ENCODE data around the gene RND3.

RND3 gene

GRCh38 chr2:150487537-150488429 is at the start of gene RND3:
Gene RND3 (minus strand): TSS chr2:150487667. CDS start chr2:150487417, 250 bp downstream.
- peak; percentile 96 for DNase-seq

DNA sequence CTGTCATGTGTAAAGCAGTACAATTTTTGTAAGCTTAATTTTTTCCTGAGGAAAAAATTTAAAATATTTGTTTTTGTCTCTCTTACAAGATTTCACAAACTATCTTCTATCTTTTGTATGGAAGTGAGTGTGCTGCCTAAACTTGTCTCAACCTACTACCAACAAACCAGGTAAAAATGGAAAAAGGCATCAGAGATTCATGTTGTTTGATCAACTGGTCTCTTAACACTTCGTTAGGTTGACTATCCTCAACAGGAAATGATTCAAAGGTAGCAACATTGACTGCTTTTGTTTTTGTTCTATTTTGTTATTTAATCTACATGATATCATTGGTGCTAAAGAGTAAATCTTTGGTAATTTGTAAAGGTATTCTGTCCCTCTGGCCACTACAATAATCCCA is 47.7 kb upstream of the RND3 start:
- no peak for DNase-seq

- DNase-seq = no peak
Measured at GRCh38 chr2:150532879-150533278, 45.4 kb upstream of the RND3 start.

- DNase-seq = no peak
Measured at GRCh38 chr2:150532020-150532419, 44.6 kb upstream of the RND3 start.

GRCh38 chr2:150531591-150531990 is 44.1 kb upstream of the RND3 start:
- DNase-seq = no peak

DNA sequence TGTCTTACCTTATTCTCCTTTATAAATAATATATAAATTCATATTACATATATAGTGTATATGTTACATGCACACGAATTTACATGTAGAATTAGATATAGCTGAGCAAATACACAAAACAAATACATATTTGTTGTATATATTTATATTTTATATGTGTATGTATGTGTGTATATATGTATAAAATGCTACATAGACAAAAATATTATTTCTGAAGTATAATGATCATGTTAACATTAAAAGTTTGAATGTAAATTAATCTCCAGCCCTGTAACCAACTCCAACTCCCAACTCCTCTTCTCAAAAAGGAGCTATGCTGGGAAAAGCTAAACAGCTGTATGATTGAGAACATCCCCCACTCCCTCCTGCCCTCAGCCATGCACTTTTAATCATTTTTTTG is 42.7 kb upstream of the RND3 start:
- DNase-seq = no peak

DNA sequence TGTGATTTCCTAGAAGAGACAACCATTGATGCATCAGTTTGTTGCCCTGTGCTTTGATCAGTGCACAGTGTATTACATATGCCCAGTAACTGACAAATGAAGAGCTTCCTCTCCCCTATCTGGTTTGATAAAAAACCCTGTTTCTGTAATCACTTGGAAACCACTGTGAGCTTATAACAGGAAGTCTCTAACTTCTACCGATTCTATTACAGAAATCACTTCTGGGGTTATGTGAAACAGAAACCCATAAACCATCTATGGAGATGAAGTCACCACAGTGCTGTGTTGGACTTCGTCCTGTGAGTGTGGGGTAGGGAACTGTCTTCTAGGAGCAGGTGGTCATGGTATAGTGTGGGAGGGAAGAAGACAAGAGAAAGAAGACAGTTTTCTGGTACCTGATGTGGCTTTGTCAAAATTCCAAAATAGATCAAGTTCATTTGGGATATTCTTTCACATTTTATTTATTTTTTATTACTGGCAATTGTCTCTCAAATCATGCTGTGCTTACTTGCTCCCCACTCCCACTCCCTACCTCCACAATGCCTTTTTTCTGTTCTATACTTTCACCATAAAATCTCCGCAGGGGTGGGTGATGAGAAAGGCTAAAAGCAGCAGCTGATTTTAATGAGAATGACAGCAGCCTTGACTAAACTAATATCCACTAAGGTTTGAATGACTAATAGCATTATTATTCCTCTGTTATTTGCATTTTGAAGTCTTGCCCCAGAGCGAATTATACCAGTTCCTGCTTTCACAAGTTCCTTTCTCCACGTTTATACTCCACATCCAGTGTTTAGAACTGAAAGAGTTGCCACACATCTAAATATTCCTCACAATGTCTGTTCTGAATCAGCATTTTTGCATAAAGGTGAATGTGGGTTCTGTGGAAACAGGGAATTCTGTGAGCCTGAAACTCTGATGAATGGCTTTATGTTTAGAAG is 41.7 kb upstream of the RND3 start:
- no peak for DNase-seq

DNA sequence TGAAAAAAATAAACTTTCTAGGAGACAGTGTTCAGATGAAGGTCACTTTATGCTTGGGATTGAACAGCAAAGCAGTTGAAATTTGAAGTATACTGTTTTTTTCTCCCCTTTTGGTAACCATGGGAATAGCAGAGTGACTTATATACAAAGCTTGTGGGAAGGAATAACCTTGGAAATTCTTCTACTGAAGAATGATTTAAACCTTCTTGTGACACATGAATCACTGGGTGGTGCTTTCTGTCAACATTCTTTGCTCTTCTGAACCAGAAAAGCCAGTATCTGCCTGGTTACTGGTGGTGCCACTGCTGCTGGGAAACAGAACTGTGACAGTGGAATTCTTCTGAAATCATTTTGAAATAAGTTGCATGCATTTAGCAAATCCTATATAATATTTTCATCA is 39.4 kb upstream of the RND3 start:
- no peak for DNase-seq

- DNase-seq = no peak
Measured at GRCh38 chr2:150526006-150526405, 38.5 kb upstream of the RND3 start.

DNA sequence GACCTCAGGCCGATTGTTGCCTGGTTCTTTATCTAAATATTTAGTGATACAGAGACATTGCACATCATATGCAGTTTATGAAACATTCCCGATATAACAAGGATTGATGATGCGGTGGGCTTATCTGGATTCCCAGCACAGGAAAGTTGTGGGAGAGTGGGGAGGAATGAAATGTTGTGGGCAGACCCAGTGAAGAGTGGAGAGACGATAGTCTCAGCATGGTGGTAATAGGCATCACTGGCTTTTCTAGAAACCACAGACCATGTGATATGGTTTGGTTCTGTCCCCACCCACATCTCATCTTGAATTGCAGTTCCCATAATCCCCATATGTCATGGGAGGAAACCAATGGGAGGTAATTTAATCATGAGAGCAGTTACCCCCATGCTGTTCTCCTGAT is 34.8 kb upstream of the RND3 start:
- DNase-seq = no peak

DNA sequence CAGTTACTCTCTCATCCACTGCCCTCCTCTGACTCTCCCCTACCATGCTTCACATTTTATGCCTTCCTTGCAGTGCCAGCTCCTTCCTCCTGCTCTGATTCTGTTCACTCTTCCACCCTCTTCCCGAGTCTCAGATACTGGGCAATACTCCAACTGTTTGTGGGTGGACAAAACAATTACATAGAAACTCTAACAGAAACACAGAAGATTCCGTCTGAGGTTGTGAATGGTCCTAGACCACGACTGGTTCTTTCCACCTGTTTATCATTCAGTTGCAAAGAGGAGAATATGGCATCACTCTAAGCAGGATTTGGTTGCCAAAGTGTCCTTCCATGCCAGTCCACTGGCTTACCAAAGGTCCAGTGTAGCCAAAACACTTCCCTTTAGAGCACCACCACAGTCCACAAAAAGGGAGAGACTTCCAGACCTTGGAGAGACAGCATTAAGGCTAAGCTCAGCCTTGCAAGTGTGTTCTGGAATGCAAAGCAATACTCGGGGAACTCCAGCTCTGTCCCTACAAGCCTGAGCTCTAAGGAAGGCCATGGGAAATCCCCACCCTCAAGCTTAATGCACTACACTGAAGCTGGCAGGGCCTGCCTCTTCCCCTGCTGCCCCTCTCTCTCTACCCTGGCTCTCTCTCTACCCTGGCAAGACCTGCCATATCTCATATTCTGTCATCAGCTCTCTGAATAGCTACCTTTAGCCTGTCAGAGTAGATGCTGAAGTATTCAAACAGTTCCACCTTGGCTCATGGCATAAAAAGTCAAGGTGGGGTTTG is 33.6 kb upstream of the RND3 start:
- no peak for DNase-seq

GRCh38 chr2:150520033-150520432 is 32.6 kb upstream of the RND3 start:
- DNase-seq = no peak

DNA sequence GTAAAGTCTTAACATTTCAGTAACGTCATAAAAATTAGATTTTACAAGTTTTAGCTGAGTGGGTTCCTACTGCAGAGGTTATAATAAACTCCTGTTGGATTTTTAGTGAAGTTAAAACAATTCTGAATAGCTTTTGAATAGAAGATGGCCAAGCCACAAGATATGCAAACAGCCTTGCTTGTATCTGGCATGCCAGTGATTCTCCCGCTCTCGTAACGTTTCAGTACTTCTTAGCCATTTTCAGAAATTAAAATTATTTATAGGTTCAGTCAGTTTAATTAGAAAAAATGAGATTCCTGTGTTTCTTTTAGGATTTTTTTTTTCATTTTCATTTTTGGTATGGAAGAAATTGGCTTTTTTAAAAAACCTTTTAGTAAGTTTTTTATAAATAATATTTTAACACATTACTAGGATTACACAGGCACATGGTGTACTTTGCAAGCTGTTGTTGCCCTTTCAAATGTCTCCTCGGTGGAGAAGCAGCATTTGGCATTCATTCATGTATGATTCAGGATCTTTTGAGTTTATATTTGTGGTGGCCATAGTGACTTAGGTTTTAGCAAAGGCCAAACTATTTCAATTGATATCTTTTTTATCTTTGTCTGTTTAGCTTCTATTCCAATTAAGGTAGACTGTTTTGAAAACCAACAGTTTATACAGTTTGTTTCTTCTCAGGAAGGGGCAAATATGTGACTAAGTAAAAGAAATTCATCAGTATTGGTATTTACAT is 30.6 kb upstream of the RND3 start:
- DNase-seq = no peak

DNA sequence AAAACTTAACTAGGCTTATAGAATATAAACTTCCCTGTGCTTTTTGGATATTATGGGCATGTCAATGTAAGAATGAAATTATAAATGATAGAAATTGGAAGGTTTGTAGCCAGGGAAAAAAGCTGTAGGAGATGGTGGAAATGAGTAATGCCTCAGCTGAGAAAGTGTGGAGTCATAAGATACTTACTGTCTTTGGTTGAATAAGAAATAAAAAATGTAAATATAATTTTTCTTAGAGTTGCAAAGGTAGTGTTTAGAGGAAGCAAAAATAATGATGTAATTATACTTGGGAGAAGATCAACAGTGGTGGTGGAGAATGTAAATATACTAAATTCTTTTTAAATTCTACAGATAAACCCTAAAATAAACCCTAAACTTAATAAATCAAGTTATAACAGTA is 26.2 kb upstream of the RND3 start:
- DNase-seq = no peak

DNA sequence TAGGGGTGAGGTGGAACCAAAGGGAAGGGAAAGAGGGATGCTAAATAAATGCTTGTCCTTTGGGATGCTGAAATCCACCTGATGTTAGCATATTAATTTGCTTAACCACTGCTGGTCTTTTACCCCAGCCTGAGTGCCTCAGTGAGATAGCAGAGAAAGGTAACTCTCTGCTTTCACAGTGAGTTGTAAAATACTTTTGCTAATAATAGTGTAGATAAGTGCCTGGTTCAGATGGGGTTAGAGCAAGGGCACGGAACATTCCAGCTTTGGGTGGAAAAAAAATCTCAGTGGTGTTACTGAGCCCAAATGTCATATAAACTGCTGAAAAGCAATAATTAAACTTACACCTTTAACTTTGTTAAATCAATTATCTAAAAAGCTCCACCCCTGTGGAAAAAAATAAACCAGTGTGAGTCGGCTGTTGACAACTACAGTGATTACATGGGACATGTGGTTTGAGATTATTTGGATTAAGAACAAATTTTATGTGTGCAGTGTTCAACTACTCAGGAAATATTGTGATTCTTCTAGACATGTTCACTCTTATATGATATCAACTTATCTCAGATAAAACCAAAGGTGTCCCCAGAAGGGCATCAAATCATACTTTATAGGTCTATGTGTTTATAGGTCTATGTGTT is 21.1 kb upstream of the RND3 start:
- no peak for DNase-seq

DNA sequence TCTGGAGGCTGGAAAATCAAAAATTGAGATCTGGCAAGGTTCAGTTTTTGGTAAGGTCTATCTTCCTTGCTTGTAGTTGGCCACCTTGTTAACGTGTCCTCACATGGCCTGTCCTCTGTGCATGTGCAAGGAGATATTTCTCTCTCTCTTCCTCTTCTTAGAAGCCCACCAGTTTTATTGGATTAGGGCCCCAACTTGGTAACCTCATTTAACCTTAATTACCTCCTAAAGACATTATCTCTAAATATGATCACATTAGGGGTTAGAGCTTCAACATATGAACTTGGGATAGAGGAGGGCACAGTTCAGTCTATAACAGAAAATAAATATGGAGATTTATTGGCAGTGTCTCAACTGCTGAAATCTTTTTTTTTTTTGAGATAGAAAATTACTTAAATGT is 19.6 kb upstream of the RND3 start:
- DNase-seq = no peak

- DNase-seq = no peak
Measured at GRCh38 chr2:150505178-150505577, 17.7 kb upstream of the RND3 start.

DNA sequence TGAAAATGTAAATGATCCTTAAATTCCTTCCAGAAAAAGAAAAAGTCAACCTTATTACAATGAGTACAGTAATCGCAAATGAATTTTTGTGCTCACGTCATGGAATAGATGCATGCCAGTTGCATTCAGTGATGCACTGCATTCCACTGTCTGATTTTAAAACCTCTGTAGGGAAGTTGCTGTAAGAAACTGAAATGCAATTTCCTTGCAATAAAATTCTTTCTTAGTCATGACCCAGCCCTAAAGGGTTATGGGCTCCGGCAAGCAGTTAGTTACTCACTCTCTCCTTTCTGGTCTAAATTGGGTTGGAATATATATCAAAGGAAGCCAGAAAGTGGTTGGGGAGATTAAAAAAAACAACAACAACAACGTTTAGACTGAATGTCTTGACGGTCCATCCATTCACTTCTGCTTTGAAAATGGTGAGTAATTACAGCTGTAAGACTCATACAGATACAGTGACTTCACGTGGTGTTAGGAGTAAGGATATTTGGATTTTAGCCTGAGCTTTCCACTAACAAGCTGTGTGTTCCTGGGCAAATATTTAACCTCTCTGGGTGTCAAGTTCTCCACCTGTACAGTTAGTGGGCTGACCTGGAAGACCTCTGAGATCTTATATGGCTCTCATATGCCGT is 8.6 kb upstream of the RND3 start:
- DNase-seq = no peak

- DNase-seq = no peak
Measured at GRCh38 chr2:150495001-150495400, 7.5 kb upstream of the RND3 start.

GRCh38 chr2:150494234-150494945 is 6.9 kb upstream of the RND3 start:
- no peak for DNase-seq

GRCh38 chr2:150491943-150492342 is 4.5 kb upstream of the RND3 start:
- DNase-seq = no peak
